HG03354 (cell line): ENCODE results near the gene GCK.

ENCODE experiments used
- ATAC-seq: cut with Tn5 transposase; IDR thresholded peaks from one replicate; pipeline ENCODE4 v1.9.1; 2021; ENCODE audit warnings: mild to moderate bottlenecking; ENCODE audit not compliant: unreplicated experiment, poor library complexity, severe bottlenecking

GCK gene

DNA sequence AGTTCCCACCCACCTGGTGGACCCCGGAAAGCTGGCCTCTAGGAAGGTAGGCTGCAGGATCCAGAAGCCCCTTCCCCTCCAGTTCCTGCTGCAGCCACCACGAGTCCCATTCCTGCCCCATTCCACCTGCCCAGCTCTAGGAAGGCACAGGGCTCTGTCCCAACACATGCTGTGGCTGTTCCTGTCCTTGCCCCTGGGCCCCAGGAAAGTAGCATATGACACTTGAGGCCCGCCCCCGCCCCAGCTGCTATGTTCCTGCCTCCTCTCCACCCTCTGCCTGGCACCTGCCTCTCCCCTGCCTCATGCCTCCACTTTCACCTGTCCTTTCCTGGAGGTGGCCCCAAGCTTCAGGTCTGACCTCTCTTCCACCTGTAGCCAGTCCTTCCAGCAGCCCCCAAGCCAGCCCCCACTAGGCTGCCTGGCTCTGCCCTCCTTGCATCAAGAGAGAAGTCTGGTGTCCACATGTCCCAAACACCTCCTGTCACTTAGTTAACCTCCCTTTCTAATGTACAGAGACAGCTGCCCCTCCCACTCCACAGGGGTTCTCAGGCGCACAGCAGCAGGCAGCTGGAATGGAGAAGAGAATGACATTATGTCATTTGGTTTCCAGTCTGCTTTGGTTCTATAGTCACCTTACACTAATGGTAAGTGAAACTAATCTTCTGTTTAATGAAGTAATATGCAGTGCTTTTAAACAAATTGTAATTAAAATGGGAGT, 34.3 kb upstream of the GCK start:
- ATAC-seq, result no peak

DNA sequence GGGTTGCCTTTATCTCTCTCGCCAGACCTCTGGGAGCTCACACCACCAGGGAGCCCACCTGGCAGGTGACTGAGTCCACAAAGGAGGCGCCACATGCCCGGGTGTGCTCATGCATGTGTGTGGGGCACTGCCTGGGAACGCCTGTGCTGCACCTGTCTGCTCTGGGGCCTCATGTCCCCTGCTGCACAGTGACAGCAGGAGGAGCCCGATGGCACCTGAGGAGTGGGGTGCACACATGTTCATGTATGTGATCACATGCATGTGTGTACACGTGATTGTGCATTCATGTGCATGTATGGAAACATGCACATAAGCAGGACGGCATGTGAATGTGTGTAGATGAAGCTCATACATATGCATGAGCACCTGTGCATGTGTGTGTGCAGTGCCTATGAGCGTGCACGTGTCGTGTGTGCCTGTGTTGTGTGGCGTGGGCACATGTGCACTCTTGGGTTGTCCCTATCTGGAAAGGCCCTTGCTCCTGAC, 33.6 kb upstream of the GCK start:
- ATAC-seq, result no peak

DNA sequence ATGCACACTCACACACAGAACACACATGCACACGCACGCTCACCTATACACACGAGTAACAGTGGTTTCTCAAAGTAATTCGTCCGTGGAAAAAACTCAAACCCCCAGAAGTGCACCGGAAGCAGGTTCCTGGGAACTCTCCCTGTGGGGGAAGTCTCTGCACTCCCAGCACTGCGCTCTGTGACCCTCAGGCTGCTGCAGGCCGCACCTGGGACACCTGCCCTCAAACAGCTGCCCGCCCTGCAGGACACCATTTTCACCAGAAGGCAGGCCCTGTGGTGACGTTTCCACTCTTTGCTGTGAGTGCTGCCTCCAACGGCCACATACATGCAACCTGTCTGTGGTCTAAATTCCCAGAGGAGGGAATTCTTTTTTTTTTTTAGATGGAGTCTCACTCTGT, 32.8 kb upstream of the GCK start:
- no peak for ATAC-seq

DNA sequence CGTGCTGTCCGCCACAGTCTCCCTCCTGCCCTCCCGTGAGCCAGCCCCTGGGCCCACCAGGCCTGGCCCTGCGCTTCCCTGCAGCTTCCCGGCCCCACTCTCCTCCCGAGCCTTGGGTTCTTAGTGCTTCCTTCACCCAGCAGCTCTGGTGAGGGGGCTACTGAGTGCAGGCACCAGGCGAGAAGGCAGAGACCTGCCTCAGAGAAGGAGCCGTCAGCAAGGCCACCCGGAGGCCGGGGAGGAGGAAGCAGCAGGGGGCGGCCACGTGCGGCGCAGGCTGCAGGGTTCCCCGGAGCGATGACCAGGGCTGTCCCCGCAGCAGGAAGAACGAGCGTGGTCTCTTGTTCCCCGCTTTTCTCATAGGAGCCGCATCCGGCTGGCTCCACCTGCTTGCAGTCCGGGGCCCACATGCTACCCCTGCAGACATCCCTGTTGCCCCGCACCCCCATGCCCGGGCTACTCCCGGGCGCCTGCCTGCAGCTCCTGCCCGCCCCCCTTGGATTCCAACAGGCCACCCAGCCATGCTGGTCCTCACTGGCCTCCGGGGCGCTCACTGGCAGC, 32.1 kb upstream of the GCK start:
- ATAC-seq, result no peak

DNA sequence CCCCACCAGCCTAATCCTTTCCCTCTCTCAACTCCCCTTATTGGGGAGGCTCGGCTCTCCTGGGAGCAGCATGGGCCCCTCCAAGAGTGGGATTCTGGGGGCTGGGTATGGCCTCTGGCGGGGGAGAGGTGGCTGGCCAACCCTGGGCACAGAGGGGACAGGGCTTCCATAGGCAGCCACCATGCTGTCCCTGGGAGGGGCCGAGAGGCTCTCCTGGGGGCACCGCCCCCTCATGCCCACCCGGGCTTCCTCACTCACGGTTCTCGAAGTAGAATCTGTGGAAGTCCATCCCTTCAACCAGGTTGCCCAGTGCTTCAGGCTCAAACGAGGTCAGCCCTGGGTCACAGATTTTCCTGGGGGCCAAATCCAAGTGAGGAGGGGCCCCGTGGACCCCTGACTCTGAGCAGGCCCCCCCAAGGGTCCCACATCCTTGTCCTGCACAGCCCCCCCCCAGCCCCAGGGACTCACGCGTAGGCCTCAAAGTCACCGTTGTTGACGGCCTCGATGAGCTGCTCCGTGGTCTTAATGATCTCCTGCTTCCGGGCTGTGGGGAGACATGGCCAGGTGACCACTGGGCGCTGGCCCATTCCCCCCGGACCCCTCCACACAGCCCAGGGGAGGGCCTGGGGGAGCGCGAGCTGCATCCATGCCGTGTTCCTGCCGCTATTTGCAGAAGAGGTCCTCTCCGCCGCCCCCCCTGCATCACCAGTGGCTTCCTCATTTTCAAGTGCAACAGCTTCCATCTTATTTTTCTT, 31.3 kb upstream of the GCK start:
- no peak for ATAC-seq

DNA sequence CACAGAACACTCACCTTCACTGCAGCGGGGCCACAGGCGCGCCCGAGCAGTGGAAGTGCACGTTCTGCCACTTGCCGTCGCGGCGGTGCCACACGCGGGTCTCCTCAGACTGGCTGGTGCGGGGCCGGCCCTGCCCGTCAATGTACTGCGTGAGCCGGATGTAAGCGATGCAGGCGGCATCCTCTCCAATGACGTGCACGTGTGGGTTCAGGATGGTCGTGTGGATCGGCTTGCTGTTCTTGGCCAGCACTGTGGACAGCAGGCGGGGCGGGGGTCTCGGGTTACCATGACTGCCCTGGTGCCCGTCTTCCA, 30.8 kb upstream of the GCK start:
- no peak for ATAC-seq

DNA sequence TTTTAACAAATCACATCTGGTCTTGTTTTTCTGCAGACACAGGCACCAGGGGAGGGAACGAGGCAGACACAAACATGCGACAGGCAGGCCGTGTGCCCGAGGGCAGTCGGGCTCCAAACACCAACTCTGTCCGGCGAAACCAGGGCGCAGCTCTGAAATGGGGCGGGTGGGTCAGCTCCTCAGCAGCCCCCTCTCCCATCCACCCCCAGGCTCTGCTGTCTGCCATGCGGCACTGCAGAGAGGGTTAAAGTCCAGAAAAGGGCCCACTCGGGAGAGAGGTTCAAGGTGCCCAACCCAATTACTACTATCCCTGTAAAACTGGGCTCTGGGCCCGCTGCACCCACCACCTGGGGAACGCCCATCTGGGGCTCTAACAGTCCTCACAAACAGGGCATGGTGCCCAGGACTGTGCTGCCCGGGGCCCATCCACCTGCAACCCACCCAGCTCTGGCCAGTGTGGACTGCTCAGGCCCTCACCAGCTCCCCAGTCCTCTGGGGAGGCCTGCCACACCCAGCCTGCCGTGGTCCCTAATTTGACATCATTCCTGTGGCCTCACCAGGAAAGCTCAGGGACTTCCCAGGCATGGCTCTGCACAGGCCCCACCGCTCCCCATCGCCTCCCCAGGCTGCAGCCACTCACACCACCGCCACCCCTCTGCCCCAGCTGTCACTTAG, 30.3 kb upstream of the GCK start:
- no peak for ATAC-seq

DNA sequence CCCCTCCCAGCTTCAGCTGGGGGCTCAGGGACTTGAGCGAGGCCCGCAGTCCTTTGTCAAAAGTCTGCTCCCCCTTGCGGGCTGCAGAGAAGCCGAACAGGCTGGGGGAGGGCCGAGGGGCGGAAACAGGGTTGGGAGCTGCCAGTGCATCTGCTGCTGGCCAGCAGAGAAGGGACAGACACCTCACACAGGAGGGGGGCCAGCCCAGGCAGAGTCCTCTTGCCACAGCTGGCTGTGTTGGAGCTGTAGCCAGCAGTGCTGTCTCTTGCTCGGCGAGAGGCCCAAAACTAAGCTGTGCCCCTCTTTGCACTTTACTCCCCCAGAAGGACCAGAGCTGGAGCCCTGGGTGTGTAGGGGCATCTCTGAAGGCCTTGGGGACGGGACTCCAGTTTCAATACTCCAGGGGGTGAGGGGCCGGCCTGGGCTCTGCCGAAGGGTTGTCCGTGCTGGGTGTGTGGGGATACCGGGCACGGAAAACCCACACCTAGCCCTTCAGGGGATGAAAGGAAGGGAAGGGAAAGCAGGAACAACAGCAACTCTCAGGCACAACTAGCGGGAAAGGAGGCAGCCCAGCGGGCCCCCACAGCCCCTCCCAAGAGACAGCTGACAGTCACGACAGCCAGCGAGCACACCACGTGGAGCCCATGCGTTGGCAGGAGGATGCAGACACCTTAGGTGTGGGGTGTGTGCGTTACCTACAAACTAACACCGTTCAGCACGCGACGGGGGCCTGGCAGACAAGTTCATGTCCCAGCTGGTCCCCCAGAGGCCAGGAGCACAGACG, 29.4 kb upstream of the GCK start:
- no peak for ATAC-seq

DNA sequence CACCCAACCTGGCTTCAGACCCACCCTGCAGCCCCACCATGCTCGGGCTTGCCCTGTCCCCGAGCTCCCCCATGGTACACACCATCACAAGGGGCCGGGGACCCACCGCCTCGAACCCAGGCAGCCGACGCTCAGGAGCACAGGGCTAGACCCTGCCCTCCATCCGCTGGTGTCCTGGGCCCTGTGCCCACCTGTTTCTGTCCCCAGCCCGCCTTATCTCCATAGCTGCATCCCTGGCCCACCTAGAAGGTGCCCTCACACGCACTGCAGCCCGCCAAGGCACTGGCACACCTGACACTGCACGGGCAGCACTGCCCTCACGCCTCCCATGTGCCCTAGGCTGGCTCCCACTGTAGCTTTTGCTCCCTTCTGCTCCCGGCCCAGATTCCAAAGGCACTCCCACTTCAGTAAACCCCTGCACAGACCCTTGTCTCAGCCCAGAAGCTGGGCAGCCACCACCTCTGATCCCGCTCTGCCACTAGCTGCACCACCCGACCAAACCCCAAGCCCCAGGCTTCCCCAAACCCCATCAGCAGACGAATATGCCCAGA, 28.7 kb upstream of the GCK start:
- no peak for ATAC-seq

DNA sequence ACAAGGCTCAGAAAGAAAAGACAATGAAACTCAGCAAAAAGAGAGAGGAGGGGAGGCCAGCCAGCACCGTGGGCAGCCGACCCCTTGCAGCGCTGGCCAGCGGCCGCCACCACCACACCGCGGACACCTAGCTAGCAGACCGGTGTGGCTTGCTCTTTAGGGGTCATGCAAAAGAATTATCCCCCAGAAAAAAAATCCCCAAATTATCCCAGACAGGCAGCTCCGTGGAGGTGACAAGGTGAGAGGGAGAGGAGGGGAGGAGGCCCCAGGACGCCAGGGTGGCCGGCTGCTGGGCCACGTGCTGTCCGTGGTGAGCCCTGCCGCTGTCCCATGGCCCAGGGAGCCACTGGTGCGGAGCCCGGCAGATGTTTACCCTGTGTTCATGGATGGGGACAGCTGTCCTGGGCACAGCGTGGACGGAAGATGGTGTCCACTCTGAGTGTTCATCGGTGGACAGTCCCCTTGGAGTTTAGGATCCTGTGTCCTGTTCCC, 28.0 kb upstream of the GCK start:
- no peak for ATAC-seq

DNA sequence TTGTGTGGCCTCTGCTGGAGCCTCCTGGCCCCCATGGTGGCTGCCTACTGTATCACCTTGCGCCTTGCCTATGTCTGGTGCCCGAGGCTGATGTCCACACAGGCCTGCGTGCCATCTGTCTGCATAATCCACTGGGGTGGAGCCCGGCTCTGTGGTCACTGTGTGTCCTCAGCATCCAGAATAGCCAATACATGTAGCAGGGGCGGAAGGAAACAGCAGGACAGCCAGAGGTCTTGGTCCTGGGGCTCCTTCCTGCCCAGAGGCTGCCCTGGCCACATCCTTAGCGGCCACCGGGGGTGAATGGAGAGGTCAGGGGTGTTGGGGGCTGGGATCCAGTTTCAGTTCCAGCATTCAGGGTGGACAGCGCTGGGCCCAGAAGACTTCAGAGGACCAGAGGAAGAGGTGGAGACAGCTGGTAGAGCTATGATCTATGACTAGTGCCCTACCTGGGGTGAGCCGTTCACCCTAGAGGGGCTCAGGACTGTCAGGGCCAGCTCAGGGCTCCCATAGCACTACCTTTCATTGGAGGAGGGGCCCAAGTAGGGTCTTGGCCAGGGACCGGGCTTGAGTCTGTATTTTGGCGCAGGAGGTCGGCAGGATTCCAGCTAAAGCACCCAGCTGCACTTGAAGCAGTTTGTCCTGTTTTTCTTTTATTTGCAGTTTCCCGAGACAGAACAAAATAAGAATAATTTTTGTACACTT, 27.4 kb upstream of the GCK start:
- ATAC-seq, result no peak

DNA sequence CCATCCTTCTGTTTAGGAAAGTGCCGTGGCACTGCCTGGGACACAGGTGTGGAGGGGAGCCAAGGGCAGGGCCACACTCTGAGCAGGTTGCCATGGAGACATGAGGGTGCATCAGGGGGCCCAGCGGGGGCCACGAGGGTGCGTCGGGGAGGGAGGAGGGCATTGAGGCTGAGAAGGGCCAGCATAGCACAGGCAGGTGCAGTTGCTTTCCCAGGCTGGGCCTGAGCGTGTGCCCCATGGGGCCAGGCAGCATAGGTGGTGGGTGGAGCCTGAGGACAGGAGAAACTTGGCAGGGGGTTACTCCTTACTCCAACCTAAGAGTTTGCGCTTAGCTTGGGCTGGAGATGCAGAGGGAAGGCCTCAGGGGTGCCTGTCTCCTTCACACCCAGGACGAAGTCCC, 26.8 kb upstream of the GCK start:
- ATAC-seq, result no peak

DNA sequence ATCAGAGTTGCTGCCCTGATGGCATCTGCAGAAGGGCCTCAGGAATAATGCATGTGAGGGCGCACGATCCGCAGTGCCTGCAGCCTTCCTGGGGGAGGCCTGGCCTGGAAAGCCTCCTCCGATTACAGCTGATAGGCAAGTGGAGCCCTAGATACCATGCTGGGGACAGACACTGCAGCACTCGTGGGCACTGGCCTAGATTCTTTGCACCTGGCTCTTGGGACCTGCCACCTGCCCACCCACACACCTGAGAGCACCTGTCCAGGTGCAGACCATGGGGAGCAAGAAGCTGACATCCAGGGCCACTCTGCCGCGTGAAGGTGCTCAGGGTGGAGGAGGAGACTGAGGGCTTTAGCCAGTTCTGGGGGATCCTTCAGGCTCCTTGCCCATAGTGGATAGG, 26.3 kb upstream of the GCK start:
- no peak for ATAC-seq

DNA sequence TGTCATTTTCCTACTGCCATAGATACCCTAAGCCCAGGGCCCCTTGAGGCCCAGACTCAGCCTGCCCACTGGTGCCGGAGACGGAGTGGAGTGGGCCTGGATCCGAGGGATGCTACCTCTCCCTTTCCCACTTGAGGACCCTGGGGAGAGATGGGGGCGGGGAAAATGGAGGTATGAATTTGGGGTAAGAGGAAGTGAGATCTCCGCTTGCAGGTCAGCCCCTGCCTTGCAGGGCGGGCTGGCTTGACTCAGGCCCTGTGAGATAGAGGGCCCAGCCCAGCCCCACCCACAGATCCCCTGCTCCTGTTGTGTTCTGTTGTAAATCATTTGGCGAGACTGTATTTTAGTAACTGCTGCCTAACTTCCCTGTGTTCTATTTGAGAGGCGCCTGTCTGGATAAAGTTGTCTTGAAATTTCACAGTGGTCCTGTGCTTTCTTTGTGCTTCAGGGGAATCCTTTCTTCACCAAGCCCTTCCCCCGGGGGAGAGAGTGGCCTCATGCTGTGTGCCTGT, 24.7 kb upstream of the GCK start:
- ATAC-seq, result no peak

DNA sequence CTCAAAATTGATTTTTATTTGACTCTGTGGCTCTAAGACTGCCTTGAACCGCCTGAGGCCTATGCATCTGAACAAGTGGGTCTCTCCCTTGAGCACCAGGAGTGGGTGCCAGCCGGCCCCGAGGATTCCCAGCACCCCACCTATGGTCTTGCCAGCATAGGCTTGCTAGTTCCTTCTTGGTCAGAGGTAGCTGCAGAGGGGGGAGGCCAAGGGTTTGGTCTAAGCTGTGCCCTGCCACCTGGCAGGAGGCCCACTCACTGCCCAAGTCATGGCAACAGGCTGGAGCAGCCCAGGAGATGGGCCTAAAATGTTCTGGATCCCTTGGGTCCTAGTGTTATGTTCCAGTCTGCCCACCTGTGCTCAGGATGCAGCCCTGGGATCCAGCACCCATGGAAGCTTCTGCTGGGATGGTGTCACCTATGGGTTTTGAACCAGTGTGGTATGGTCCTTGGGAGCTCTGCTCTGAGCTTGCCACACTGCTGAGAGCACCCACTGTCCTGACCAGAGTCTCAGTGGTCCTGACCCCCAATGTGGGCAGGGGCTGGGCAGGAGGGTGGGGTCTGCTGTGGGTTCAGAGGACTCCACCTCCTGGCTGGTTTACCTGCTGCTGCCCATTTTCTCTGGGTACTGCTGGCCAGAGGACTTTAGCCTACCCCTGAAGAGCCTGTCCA, 24.1 kb upstream of the GCK start:
- ATAC-seq, result no peak

DNA sequence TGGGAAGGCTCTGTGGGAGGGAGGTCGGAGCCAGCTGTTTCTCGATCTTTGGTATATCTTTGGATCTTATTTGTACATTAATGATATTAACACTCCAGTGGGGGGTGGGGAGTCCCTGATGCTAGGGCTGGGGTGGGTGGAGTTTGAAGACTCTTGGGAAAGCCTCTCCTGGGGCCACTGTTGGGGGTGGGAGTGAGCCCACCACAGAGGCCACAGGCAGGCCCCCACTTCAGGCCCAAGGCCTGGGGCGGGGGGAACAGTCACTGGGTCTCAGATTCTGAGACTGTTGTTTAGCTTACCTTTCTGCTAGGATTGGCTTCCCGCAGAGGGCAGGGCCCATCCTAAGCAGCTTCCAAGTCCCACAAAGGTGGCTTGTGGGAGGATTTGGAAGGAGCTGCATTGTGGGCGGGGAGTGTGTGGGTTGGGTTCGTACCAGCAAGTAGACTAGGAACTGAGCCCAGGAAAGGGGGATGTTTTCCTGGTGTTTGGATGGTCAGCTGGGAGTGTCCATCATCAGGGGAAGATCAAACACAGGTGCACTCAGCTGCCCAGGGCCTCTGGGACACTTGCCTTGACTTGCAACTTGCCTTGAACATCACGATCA, 23.4 kb upstream of the GCK start:
- no peak for ATAC-seq

DNA sequence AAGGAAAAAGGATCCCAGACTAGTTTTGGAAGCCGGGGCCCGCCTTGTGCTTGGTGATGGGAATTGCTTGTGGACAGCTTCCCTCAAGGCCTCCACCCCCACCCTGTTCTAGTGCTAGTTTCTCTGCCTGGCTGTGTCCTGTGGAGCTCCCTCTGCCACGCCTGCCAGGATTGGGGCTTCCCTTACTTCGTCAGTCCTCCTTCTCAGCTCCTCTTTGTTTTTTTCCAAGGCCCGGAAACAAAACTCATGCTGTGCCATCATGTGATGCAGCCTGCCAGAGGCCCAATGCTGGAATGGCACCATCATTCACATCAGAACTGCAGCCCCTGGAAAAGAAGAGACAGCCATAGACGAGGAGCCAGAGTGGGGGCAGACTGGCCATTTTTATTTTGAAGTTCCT, 22.8 kb upstream of the GCK start:
- no peak for ATAC-seq

DNA sequence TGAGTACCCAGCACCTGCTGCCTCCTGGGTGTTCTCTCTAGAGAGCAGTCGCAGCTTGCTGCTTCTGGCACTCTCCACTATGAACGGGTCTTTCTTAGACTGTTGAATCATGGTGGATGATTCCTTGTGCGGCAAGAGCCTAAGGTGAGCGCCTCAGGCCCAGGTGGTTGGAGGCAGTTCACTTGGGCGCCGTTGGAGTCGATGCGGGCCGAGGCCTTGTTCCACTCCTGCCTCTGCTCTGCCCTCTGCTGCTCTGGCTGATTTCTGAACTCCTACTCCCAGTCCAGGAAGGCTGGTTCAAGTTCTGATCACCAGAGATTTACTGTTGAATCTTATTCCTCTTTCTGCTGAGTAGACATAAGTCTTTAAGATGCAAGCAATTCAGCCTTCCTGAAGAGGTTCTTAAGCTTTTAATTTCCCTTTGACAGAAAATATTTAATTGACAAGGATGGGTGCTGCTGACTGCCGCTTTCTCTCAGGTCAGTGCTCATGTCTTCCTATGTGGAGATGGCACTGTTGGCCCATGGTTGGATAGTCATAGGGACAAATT, 22.0 kb upstream of the GCK start:
- ATAC-seq, result no peak
